NCI-H146 treated with DMSO at 0.1 percent for 48 hours (cell line): ENCODE data around the gene CENPO.

Experiments
- DNase-seq: peaks from one replicate; lab custom pipeline; 2025; ENCODE audit not compliant: unreplicated experiment; lab: John Stamatoyannopoulos, UW

The CENPO gene, protein sequence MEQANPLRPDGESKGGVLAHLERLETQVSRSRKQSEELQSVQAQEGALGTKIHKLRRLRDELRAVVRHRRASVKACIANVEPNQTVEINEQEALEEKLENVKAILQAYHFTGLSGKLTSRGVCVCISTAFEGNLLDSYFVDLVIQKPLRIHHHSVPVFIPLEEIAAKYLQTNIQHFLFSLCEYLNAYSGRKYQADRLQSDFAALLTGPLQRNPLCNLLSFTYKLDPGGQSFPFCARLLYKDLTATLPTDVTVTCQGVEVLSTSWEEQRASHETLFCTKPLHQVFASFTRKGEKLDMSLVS

DNA sequence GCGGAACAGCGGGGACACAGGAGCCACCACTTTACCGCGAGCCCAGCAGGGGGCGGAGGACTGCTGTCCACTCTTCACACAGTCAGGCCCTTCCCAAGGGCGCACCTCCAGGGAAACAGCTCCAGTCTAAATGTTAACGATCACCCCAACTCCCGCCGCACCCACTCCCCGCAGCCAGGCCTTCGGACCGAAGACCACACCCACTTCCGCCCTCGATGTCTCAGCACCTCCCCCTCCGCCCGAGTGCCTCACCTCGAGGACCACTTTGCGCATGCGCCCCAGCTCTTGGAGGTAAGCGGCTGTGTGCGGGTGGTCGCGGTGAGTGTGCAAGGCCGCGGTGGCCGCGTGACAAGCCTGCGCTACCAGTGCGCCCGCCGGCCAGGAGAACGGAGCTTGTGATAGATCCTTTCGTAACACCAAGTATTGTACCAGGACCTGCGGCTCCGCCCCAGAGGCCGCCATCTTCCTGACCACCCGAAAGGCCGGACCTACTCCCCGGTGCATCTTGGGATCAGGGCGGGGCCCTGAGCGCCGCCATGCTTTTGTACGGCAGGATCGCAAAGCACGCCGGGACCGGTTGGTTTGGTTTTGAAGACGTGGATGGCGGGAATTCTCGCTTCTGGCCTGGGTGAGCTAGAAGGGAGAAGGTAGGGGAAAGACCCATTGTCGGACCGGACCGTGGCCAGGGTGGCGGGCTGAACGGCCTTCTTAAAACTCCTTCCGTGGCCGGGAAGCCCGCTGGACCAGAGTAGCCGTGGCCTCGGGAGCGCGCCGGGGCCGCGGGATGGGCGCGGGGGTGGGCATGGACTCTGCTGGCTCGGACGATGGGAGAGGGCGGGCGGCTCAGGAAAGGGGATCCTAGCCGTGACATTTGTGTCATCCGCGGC lies at the start of gene CENPO, which contains the start of gene PTRHD1:
CENPO (plus strand) TSS at position 552 of the 887 bp plus-strand sequence. CDS start 495 bp downstream, outside the sequence.
PTRHD1 (minus strand) TSS at position 518 of the 887 bp plus-strand sequence; CDS start at position 504, 14 bp downstream.
- peak; percentile 95 for DNase-seq

DNA sequence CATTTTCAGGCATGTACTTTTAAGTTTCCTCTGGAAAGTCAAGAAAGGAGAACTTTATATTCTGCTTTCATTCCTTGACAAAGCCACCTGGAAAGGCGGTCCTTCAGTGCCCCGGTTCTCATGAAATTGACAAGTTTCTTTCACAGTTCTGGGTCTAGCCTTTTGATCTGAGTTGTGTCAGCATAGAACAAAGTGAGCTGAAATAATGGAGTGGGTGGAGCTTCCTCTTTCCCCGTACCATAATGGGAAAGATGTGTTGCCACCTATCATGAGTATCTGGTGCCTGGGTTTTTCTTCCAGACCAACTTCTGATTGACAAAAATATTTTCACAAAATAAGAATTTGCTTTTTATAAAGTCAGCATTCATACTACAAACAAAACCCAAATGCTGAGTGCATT lies 49.3 kb upstream of the CENPO start:
- no peak for DNase-seq

DNA sequence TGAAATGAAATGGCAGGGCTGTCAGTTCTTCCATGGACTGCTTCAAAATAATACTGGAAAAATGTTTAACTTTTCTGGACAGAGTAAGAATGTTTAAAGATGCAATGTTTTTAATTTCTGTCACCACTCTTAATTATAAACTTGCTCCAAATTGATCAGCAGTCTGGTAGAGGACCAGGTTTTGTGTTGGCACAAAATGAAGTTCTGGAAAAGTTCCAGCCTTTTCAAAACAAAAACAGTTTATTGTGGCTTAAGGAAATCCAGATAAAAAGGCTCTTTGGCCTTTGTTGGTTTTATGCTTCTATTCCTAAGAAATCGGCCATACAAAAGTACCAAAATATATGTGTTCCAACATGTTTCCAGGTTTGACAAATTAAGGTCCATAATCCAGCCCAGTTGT lies 48.9 kb upstream of the CENPO start:
- no peak for DNase-seq

DNA sequence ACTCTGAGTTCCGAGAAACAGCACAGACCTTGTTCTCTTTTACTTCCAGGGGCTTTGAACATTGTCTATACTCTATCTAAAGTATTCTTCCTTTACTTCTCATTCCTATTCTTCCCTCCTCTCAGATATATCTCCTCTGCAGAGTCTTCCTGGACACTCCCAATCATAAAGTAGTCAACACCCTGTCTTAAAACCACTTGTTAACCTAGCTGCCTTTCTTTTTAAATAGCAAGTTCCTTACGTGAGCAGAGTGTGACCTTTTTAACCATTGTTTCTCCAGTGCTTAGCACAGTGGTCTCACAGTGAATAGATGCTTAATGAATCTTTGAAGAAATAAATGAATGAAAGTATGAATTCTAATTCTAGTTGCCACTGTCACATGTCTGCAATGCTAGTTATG lies 47.4 kb upstream of the CENPO start:
- no peak for DNase-seq

DNA sequence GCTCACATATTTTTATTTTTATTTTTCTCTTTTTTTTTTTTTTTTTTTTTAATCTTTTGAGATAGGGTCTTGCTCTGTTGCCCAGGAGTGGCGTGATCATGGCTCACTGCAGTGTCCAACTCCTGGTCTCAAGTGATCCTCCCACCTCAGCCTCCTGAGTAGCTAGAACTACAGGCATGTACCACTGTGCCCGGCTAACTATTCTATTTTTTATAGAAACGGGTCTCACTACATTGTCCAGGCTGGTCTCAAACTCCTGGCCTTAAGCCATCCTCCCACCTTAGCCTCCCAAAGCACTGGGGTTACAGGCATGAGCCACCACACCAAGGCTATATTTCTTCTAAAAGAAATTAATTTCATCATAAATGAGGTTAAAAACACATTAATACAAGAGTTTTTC lies 45.9 kb upstream of the CENPO start:
- DNase-seq: no peak

DNA sequence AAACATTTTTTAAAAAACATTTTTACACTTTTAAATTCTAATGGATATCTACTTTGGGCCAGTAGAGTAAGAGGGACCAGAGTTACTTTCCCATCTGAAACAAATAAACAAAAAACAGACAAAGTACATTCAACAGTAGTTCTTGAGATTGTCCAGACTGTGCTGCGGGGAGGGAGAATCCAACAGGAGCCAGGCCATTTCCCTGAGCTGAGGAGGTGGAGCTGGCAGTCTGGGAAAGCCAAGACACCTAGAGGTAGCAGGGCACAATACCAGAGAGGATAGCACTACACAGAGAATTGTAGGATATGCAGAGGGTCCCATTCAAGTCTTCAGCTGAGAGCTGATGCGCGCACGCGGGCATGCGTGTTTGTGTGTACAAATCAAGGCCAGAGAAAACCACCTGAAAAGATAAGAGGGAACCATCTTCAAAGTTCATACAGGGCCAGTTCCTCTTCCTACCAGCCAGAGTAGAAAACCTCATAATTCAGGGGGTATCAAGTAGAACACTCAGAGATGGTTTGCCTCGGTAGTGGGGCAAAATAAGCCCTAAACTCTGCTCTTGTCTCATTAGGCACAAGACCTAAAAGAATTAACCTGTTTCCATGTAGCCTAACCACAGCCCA lies 44.0 kb upstream of the CENPO start:
- DNase-seq: no peak

DNA sequence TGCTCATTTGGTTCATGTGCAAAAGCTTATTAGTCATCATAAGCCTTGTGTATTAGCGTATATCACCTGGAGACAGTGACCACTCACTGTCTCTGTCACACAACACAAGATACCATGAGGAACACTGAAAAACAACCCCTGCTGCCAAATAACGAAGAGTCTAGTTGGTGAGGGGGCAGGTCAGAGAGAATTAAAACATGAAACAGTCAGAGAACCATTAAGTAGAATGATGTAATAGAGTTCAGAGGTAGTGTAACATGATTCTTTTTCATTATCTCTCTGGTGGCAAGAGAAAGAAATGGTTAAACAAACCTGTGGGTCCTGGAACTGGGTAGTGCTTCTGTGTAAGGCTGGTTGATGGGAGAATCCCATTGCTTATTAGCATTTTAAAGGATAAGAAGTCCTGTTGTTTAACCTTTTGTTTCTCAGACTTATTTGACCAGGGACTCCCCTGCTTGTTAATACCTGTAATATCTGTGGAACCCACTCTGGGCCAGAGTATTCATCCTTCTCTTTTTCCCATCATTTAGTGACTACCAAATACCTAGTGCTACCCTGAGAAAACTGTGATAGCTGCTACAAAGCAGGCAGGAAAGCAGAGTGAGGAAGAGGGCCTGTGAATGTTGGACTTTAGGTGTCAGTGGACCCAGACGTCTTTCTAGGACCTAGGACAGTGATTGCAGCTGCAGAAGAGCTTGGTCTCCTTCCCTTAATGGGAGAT lies 38.1 kb upstream of the CENPO start:
- peak; percentile 57 for DNase-seq

DNA sequence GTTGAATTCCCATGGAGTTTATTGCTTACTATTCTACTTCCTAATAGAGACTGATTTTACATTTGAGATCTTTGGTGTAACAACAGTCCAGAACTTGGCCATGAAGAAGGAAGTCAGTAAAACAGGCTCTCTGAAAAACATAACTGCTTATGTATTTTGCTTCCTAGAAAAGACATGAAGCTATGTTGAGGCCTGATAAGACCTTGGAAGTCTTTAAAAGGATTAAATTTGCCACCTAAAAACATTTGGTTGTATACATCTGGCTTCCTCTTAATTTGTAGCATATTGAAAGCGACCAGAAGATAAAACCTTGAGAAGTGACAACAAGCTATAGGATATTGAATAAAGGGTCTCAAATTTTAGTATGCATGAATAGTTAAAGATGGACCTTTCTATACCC lies 36.4 kb upstream of the CENPO start:
- DNase-seq: no peak

DNA sequence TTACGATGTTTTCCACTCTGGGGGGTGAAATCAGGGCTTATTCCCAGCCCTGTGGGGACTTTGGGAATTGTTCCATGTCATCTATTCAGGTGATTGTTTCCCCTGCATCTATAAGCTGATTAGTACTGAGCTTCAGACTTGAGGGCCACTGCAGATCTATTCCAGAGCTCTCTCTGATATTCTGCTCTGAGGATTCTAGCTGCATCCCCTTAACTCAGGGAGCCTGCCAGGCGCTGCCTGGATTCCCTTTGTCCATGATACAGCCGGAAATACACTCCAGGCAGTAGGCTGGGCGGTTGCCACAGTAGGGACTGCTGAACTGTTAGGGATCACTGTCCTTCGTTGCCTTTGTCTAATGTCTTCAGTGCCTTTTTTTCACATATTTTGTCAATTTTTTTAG lies 31.4 kb upstream of the CENPO start:
- no peak for DNase-seq

DNA sequence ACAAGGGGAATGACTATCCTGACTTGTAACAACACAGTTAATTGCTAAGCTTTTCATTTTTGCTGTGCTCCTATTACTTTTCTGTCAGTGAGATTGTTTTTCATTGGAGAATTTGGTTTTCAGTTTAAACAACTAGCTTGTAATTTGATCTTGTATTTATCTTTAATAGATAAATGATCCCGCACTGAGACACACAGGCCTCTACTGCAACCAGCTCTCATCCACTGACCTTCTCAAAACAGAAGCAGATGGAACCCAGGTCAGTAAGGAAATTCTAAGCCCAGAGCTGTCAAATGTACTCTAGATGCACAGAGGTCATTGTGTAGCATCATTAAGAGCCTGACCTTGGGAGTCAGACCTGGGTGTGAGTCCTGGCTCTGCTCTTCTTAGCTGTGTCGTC lies 30.7 kb upstream of the CENPO start:
- DNase-seq: peak; percentile 45

DNA sequence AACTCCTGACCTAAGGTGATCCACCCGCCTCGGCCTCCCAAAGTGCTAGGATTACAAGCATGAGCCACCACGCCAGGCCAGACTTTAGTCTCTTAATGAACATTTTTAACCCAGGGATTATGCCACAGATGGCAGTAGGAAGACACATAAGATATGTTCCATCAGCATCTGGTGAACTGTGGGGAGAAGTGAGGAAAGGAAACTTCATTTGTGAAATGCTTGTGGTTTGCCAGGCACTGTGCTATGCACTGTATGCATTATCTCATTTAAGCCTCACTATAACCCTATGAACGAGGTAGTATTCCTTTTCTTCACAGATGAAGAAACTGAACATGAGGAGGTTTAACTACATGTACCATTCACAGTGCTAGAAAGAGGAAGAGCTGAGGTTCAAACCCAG lies 29.4 kb upstream of the CENPO start:
- DNase-seq: no peak

DNA sequence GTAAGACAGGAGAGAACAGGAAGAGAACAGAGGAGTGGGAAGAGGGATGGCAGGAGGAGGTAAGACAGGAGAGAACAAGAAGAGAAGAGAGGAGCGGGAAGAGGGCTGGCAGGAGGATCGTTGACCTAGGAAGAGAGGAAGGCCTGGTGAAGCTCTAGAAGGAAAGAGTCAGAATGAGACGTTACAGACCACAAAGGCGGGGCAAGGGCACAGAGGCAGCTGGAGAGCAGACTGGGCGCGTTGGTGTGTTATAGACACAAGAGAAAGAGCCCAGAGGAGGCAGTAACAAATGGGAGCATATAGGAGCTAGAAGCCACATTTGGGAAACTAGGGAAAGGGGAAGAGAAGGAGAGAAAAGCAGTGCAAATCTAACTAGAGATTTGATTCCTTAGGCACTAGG lies 26.6 kb upstream of the CENPO start:
- no peak for DNase-seq

DNA sequence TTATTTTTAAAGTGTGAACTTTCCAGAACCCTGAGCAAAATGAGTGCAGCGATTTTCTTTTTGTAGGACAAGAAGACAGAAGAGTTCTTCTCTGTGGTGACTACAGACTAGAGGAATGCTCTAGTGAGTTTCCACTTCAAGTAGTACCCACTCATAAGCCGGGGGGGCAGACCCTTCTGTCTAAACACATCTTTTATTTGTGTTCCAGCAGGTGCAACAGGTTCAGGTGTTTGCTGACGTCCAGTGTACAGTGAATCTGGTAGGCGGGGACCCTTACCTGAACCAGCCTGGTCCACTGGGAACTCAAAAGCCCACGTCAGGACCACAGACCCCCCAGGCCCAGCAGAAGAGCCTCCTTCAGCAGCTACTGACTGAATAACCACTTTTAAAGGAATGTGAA lies 25.2 kb upstream of the CENPO start:
- peak; percentile 3 for DNase-seq

DNA sequence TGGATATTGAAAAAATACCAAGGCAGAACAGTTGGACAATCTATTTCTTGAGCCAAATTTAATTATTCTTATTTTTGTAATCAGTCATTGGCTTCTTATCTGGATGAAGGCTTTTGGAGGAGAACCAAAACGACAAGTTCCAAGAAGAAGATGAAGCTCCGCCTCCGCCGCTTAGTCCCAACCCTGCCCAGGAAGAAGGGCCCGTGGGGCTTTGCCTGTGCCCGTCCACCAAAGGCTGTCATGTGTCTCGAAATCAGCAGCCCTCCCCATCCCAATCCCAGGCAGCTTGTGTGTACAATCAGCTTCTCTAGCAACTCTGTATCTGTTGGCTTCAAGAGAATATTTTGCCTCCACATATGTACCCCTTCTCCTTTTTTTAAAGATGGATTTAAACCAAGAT lies 24.6 kb upstream of the CENPO start:
- DNase-seq: no peak

DNA sequence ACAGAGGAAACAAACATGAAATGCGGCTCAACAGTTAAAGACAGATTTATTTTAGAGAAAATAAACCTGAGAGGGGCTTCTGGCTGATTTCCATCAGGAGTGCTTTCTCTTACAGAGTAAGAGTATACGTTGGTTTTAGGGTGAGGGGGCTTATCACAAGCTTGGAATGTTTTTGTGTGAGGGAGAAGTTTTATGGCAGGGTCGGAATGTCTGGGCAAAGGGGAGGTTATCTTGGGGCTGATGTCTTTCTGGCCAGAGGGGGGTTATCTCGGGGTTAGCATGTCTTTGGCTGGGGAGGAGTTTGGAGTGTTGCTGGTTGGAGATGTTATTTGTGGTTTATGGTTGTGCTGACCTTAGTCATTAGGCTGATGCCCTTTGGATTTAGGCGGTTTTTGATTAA lies 22.2 kb upstream of the CENPO start:
- no peak for DNase-seq

DNA sequence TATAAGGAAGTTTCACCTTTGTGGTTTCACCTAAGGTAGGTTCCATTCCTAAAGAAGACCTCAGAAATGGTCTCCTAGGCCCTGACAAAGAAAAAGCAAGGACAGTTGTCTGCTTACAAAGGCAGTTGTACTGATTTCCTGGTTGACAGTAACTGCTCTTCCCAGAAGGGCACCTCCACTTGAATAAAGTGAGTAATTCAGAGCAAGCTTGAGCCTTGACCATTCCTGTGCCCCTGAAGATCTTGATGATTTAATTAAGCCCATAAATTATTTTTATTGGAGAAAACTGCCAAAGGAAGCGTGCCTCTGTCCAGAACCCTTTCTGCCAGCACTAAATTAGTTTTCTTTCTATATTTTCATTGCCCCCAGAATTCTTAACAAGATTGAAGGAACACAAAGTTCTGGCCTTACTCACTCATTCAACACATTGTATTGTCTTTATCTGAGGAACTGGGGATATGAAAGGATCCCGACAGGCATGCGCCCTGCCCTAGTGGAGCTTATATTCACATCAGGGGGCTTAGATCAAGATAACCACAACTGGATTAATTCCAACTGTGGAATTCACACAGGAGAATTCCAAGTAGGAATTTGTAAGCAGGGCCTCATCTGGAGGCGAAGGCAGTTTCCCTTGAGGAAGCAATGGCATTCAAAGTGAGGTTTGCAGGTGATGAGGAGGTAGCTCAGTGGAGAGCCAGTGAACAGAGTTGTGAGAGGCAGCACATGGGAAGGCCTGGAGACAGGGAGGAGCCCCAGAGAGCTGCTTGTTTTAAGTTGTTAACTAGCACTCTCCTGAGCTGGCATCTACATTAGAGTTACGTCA lies 21.2 kb upstream of the CENPO start:
- no peak for DNase-seq

DNA sequence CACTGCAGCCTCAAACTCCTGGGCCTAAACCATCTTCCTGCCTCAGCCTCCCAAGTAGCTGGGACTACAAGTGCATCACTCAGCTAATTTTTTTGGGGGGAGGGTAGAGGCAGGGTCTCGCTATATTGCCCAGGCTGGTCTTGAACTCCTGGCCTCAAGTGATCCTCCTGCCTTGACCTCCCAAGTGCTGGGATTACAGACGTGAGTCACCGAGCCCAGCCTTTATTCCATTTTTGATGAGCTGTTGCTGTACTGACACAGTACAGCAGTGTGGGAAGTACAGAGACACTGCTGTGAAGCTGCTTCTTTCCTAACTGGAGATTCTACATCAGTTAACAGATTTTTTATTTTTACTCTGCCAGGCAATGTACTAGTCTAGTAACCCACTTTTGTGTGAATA lies 18.9 kb upstream of the CENPO start:
- no peak for DNase-seq

DNA sequence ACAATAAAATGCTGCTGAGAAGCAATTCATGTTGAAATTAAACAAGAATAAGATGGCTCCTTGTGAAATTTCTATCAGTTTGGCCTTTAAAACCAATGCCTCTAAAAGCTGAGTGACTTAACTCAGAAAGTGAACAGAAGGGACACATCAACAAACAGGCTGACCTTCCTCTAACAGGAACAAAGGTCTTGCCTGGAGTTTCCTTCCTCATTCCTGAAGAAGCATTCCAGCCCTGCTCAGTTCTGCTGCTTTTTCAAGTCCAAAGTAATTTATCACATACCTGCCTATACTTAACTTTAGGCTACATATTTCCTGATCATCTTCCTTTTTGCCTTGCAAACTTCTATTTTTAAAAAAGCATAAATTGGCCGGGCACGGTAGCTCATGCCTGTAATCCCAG lies 14.1 kb upstream of the CENPO start:
- DNase-seq: no peak

DNA sequence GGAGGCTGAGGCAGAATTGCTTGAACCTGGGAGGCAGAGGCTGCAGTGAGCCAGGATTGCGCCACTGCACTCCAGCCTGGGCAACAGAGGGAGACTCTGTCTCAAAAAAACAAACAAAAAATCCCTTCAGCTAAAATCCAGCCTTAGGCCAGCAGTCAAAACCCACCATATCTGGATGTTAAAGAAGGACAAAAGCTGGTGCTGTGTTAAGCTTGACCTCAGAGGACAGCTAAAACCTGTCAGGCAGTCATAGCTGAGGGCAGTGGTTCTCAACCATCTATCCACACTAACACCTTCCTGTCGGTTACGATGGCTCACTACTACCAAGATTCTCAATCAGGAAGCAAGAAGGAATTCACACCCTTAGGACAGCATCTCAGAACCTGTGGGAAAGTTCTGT lies 9.6 kb upstream of the CENPO start:
- DNase-seq: no peak

DNA sequence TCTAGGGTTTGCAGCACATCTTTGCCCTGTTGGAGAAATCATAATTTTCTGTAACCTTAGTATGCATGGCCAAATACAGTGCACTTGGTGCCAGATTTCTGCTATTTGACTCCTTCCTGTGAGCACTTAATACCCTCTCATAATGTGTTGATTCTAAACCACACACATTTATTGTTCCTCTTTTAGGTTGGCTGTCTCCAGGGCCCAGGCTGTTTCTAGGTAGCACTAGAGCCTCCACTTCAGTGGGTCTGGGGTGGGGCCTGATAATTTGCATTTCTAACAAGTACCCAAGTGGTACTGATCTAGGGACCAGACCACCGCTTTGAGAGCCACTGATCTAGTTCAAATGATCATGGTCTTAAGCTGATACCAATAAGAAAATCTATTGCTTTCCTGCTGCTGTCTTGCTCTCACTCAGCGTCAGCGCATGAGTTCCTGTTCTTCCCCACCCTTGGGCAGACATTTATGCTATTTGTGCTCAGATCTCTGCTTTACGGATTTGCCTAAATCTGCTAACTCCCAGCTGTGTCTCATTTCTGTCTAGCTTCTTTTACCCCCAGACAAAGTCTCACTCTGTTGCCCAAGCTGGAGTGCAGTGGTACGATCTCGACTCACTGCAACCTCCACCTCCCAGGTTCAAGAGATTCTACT lies 7.4 kb upstream of the CENPO start:
- no peak for DNase-seq
